C4-2B (cell line): Measurements from ENCODE around the gene GSAP.

Experiments used
- ZFX ChIP-seq: fragments of 450-650 bp; IDR thresholded peaks from 2 replicates; pipeline ENCODE4 v1.6.1; 2017
- TF ChIP-seq, protein P1 (sequence below): fragments of 450-650 bp; conservative IDR thresholded peaks from 2 replicates; pipeline ENCODE4 v1.5.1; 2017; ENCODE audit warnings: mild to moderate bottlenecking

DNA sequence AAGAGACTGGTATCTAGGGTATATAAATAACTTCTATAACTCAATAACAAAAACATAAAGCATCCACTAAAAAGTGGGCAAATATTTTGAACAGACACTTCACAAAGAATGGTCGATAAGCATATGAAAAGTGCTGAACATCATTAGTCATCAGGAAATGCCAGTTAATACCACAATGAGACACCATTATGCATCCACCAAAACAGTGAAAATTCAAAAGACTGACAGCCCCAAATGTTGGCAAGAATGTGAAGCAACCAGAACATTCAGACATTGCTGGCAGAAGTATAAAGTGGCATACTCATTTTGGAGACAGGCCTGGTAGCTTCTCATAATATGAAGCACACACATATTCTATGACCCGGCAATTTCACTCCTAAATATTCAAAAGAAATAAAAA lies 26.5 kb upstream of the GSAP start:
- TF ChIP-seq, protein P1, sequence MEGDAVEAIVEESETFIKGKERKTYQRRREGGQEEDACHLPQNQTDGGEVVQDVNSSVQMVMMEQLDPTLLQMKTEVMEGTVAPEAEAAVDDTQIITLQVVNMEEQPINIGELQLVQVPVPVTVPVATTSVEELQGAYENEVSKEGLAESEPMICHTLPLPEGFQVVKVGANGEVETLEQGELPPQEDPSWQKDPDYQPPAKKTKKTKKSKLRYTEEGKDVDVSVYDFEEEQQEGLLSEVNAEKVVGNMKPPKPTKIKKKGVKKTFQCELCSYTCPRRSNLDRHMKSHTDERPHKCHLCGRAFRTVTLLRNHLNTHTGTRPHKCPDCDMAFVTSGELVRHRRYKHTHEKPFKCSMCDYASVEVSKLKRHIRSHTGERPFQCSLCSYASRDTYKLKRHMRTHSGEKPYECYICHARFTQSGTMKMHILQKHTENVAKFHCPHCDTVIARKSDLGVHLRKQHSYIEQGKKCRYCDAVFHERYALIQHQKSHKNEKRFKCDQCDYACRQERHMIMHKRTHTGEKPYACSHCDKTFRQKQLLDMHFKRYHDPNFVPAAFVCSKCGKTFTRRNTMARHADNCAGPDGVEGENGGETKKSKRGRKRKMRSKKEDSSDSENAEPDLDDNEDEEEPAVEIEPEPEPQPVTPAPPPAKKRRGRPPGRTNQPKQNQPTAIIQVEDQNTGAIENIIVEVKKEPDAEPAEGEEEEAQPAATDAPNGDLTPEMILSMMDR = no peak
- TF ChIP-seq ZFX = no peak
